NK-92 (cell line): ENCODE data around the gene SUFU.
A peak's percentile ranks its signal among the peaks of the same experiment; 100 is the strongest.
"Not testable (repeated sequence)": the region's sequence is repeated elsewhere in the genome, so short reads cannot be mapped to it uniquely, and the experiment has no call there.

Experiments
- DNase-seq: peaks from one replicate; lab custom pipeline; 2025; ENCODE audit not compliant: unreplicated experiment; lab: John Stamatoyannopoulos, UW

SUFU gene

GRCh38 chr10:102503264-102504178, at the start of gene SUFU:
TSS of gene SUFU (plus strand) at chr10:102503972. CDS start at chr10:102504153, 181 bp downstream.
- peak; percentile 80 for DNase-seq

- DNase-seq: not testable (repeated sequence)
These were observed 48.9 kb upstream of the SUFU start for GRCh38 chr10:102454662-102455487.

DNA sequence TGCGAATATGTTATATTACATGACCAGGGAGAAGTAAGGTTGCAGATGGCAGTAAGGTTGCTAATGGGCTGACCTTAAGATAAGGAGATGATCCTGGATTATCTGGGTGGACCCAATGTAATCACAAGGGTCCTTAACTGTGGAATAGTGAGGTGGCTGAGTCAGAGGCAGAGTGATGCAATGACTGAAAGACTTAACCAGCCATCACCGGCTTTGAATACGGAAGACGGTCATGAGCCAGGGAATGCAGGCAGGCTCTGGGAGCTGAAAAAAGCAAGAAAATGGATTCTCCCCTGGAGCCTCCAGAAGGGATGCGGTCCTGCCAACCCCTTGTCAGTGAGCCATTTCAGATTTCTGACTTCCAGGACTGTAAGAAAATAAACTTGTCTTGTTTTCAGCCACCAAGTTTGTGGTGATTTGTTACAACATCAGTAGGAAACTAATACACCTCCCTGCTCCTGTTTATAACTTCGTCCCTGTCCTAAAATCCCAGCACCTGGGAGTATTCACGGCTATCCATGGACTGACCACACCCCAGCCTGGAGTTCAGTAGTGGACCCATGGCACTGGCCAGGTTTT, 47.8 kb upstream of the SUFU start:
- DNase-seq: no peak

- DNase-seq: no peak
These were observed 46.1 kb upstream of the SUFU start for GRCh38 chr10:102457591-102458150.

DNA sequence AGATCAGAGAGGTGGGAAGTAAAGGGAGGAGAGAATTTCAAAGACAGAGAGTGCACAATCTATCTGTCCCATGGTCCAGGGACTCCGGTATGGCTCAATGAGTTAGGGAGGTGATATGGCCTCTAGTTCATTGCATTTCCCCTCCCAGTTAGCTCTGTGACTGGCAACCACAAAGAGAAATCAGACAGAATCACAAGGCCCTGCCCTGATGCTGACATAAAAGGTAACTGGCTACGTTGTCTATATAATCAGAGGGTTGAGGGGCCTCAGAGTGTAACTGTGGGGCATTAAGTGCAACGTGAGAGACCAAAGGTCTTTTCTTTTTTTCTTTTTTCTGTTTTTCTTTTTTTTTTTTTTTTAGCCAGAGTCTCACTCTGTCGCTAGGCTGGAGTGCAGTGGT, 45.1 kb upstream of the SUFU start:
- DNase-seq: no peak

DNA sequence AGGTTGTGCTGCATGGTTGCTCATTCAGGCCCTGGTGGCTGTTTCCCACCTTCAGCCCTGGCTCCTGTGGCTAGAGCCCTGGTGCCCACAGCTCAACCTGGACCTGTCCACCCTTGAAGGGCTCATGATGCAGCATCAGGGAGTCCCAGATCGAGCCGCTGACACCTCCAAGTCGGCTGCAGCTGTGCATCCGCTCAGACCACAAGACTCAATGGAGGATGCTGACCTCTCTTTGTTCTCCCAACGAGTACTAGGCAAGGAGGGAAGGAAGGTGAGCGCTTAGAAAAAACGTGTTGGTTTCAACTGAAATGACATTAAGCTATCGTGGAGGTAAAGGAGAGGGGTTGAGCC, 43.0 kb upstream of the SUFU start:
- DNase-seq: no peak

- peak; percentile 32 for DNase-seq
These were observed 42.4 kb upstream of the SUFU start for GRCh38 chr10:102461187-102462054.

DNA sequence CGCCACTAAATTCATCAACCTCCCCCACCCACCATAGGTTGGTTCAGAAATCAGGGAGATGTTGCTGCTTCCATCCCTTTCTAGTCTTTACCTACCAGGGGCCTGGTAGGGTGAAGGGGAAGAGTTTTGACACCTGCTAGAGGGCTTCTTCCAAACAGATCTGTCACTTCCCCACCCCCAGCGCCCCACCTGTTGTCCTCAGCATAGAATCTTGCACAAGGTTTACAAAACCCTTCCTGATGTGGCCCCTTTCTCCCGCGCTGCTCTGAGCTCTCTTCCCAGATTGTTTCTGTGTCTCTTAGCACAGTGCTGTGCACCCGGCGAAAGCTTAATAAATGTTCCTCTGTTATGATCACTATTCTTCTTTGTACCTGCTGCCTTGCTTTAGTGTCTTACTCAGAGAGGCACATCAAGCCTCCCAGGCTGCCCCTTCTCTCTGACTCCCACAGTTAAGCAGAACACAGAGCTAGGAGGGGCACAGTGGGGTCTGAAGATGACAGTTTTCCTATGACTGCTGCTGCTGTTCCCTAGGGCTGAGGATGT, 41.2 kb upstream of the SUFU start:
- no peak for DNase-seq

DNA sequence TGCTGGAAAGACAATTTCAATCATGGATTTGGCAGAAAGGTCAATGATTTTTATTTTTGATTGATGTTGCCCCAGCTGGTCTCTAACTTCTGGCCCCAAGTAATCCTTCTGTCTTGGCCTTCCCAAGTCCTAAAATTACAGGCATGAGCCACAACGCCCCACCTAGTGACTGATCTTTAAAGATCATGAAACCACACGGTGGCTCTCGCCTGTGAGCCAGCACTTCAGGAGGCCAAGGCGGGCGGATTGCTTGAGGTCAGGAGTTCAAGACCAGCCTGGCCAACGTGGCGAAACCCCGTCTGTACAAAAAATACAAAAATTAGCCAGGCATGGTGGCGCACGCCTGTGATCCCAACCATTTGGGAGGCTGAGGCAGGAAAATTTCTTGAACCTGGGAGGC, 39.8 kb upstream of the SUFU start:
- no peak for DNase-seq

- no peak for DNase-seq
These were observed 38.3 kb upstream of the SUFU start for GRCh38 chr10:102465466-102465865.

DNA sequence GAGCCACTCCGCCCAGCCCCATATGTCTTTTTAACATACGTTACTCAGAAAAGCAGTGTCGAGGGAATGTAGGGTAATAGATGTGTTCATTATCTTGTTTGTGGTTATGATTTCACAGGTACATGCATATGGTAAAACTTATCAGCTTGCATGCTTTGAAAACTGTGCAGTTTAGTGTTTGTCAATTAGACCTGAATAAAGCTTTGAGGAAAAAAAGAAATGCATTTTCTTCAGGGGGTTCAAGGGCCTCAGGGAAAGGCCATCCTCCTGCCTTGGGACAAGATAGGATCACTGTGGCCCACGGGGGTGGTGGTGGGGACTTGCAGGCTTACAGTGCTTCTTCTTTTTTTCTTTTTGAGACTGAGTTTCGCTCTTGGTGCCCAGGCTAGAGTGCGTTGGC, 36.5 kb upstream of the SUFU start:
- DNase-seq: no peak

DNA sequence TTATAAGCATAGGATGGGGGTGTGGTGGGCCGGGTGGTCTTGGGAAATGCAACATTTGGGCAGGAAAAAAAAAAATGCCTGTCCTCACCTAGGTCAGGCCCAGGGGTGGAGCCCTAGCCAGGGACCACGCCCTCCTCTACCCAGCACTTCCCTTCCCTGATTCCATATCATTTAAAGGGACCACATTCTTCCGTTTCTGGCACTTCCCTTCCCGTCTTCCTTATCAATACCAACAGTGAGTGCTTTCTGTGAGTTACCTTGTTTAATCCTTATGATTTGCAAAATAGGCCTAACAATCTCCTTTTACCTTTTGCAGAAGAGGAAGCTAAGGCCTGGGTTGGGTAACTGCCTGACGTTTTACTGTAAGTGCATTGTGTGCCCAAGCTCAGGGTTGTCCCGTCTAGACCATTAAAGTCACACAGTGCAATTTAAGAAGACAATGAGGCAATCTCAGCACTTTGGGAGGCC, 35.8 kb upstream of the SUFU start:
- no peak for DNase-seq

GRCh38 chr10:102468683-102469082, 35.1 kb upstream of the SUFU start:
- DNase-seq: no peak

DNA sequence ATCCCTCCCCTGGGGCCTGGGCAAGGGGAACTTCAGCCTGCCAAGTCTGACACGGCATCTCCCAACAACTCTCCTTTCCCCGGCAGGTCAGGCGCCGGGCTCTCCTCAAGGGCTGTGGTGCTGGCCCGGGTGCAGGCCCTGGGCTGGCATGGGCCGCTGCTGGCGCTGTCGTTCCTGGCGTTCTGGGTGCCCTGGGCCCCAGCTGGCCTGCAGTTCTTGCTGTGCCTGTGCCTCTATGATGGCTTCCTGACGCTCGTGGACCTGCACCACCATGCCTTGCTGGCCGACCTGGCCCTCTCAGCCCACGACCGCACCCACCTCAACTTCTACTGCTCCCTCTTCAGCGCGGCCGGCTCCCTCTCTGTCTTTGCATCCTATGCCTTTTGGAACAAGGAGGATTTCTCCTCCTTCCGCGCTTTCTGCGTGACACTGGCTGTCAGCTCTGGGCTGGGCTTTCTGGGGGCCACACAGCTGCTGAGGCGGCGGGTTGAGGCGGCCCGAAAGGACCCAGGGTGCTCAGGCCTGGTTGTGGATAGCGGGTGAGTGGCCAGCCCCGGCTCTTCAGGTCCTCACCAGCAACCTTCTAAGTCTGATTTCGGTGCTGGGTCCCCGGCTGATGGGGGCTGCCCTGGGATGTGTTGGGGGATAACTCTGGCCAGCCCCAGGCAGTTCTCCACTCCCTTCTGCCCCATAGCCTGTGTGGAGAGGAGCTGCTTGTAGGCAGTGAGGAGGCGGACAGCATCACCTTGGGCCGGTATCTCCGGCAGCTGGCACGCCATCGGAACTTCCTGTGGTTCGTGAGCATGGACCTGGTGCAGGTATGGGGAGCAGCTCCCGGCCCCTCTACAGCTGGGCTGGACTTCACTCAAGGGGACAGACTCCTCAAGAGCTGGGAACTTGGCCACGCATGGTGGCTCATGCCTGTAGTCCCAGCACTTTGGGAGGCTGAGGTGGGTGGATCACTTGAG, 32.9 kb upstream of the SUFU start:
- DNase-seq: no peak

DNA sequence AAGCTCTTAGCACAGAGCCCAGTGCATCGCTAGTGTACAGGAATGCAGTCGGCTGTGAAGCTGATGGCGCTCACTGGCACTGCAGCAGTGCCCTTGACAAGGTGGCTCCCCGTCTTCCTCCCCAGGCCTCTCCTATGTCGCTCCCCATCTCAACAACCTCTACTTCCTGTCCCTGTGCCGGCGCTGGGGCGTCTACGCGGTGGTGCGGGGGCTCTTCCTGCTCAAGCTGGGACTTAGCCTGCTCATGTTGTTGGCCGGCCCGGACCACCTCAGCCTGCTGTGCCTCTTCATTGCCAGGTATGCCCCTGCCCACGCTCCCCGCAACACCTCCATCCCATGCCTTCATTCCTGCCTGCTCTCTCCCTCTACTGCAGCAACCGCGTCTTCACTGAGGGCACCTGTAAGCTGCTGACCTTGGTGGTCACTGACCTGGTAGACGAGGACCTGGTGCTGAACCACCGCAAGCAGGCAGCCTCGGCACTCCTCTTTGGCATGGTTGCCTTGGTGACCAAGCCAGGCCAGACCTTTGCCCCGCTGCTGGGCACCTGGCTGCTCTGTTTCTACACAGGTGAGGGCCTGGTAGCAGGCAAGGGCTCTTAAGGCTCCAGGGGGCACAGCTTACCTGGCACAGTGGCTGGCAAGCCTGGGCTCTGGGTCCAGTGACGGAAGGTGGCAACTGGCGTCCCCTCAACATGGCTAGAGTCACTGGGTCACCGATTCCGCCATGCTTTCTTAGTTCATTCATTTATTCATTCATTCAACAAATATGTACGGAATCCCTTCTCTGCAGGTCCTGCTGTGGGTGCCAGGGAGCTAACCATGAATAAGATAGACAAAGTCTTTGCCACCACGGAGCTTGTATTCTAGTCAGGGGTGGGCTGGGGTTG, 30.1 kb upstream of the SUFU start:
- DNase-seq: no peak

DNA sequence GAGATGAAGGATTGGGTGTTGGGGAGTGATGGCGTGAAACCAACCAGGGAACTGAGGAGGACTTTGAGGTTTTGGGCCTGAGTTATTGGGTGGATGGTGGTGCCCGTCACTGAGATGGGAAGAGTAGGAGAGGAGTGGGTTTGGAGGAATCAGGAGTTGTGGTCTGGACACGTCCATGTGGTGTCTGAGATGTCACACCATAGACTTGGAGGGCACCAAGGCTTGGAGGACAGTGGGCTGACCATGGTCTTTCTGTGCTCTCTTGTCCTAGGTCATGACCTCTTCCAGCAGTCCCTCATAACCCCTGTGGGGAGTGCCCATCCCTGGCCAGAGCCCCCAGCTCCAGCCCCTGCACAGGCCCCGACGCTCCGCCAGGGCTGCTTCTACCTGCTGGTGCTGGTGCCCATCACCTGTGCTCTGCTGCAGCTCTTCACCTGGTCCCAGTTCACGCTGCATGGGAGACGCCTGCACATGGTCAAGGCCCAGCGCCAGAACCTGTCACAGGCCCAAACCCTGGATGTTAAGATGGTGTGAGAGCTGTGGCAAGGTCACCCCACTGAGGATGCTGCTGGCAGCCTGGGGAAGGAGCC, 28.2 kb upstream of the SUFU start:
- no peak for DNase-seq

DNA sequence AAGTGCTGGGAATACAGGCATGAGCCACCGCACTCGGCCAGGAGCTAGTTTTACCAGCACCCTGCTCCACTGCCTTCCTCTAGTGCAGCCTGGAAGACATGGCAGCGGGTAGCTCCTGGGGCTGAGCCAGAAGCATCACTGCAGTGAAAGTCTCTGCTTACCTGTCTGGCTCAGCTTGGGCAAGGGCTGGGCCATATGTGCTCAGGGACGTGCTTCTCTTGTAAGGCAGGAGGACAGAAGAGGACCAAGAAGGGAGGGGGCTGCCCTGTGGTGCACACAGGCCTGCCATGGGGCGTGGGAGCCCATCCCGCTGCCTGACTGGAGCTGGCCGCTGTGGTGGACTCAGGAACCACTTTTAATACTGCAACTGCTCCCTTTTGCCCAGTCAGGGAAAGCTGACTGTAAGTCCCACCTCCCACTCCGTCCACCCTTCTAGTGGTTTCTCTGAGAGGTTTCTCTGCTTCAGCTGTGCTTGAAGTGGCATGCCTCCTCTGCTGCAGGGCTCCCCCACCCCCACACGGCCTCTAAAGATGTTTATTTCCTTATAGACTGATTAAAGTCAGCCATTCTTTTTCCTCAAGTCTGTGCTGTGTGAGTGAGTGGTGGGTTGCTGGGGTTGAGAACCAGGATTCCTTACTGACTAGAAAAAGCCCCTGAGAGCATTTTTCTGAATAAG, 27.2 kb upstream of the SUFU start:
- no peak for DNase-seq
